Natural killer cell treated with Interleukin-12 subunit alpha and Interleukin-12 subunit beta and Interleukin-15 and Interleukin-18, amount 100 ng/mL, for 72 hours (primary cell): ENCODE measurements around the gene GRID2. TPM values are rescaled to one million over a fixed set of nuclear protein-coding genes. Genes with fewer than 3 reads are reported as not detected.
"Not testable (repeated sequence)": the region's sequence is repeated elsewhere in the genome, so short reads cannot be mapped to it uniquely, and the experiment has no call there.

Experiments
- ATAC-seq, 2 donors: fragments of 150-1000 bp; cut with Tn5 transposase in 1 of 2; sonication (Bioruptor Pico), chemical (Tn5 transposase) in 1 of 2; 2 replicates each; pipeline ENCODE4 v1.10.0; 2021
- DNase-seq: peaks from one replicate; pipeline ENCODE4 v3.0.0; 2022; ENCODE audit warnings: low spot score
- H3K27ac Mint-ChIP-seq, 2 donors: 1 replicate in 1 of 2; 2 replicates in 1 of 2; pipeline ENCODE4 v1.8.0; 2022; ENCODE audit warnings: mixed read lengths in 2 of 2, mild to moderate bottlenecking in 1 of 2, moderate library complexity in 1 of 2
- H3K27me3 Mint-ChIP-seq, 2 donors: 1 replicate in 1 of 2; 2 replicates in 1 of 2; pipeline ENCODE4 v1.8.0; 2022; ENCODE audit warnings: mixed read lengths in 2 of 2
- H3K36me3 Mint-ChIP-seq: one replicate; pipeline ENCODE4 v1.8.0; 2022; ENCODE audit warnings: mixed read lengths
- H3K4me1 Mint-ChIP-seq, 2 donors: 1 replicate in 1 of 2; 2 replicates in 1 of 2; pipeline ENCODE4 v1.8.0; 2022; ENCODE audit warnings: low read depth in 2 of 2, mixed read lengths in 2 of 2, mild to moderate bottlenecking in 1 of 2
- H3K4me3 Mint-ChIP-seq: one replicate; pipeline ENCODE4 v1.8.0; 2022; ENCODE audit warnings: mixed read lengths
- H3K9me3 Mint-ChIP-seq: 2 replicates; pipeline ENCODE4 v1.8.0; 2022; ENCODE audit warnings: mixed read lengths
- total RNA-seq, 2 donors: library from RNA; stranded (reverse); gene quantifications; one replicate each; pipeline ENCODE4 v1.2.3, GENCODE V29; 2022

GRID2 gene
- total RNA-seq, 2 donors from 2014 or later = not detected

- Mint-ChIP-seq H3K36me3 (no peaks in the 10 kb centered on the region), H3K27ac (no peak overlapping the region), H3K27me3 (no peaks in the 10 kb centered on the region), H3K4me1 (no peaks in the 10 kb centered on the region), H3K4me3 (no peak overlapping the region), H3K9me3 (peaks cover 2% of the 10 kb centered on the region)
- DNase-seq (no peak), ATAC-seq (no peak)
These were observed 957.4 kb downstream of the GRID2 start for GRCh38 chr4:93261207-93261606.

- H3K36me3 Mint-ChIP-seq = no peaks in the 10 kb centered on the region
- ATAC-seq (no peak), DNase-seq (no peak)
- H3K9me3 Mint-ChIP-seq = peaks cover 5% of the 10 kb centered on the region
- no peaks in the 10 kb centered on the region for H3K27me3 Mint-ChIP-seq
- no peaks in the 10 kb centered on the region for H3K4me1 Mint-ChIP-seq
- no peak overlapping the region for H3K4me3 Mint-ChIP-seq
- no peak overlapping the region for H3K27ac Mint-ChIP-seq
These were observed 959.4 kb downstream of the GRID2 start for GRCh38 chr4:93263166-93263565.

DNA sequence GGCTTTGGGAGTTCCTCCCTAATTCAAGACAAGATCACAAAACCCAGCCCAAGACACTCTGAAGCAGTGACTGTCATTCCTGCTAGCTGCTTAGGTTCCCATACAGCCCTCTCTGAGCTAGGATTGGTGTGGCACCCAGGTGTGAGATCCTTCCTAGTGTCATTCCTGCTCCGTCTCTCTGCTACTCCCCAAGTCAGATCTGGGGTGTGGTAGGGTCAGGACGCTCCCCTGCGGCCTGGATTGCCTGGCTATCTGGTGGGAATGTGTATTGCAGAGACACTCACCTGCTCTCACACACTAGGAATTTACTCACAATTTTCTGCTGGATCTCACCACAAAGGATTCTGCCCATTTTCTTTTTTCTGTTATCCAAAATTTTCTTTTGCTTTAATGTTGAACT lies 964.0 kb downstream of the GRID2 start:
- ATAC-seq = no peak
- peaks cover 4% of the 10 kb centered on the region for H3K36me3 Mint-ChIP-seq

GRCh38 chr4:93285346-93285745 lies 981.6 kb downstream of the GRID2 start:
- peaks cover 6% of the 10 kb centered on the region for H3K9me3 Mint-ChIP-seq
- no peak overlapping the region for H3K4me3 Mint-ChIP-seq
- DNase-seq (no peak), ATAC-seq (no peak)
- no peaks in the 10 kb centered on the region for H3K27me3 Mint-ChIP-seq
- no peaks in the 10 kb centered on the region for H3K4me1 Mint-ChIP-seq
- H3K27ac Mint-ChIP-seq = no peak overlapping the region
- no peaks in the 10 kb centered on the region for H3K36me3 Mint-ChIP-seq

More for the DNA sequence above, 964.0 kb downstream of the GRID2 start:
- H3K27ac Mint-ChIP-seq = no peak overlapping the region
- no peaks in the 10 kb centered on the region for H3K27me3 Mint-ChIP-seq
- peaks cover 10% of the 10 kb centered on the region for H3K9me3 Mint-ChIP-seq
- no peaks in the 10 kb centered on the region for H3K4me1 Mint-ChIP-seq
- DNase-seq = no peak
- H3K4me3 Mint-ChIP-seq = no peak overlapping the region

DNA sequence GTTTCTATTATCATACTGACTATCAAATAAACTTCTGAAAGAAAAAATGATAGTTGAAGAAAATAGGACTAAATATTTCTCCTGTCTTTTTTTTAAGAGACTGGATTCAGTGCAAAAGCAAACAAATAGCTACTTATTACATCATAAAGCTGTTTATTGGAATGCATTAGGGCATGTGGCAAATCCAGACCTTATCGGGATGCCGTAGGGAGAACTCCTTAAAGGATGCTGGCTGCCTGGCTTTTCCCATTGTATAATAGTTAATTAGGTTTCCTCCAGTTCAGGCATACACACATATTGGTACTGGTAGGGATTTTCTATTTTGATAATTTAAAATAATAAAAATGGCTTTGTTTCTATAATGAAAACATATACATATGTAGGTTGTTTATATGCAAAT lies 985.5 kb downstream of the GRID2 start:
- H3K9me3 Mint-ChIP-seq = peaks cover 11% of the 10 kb centered on the region
- H3K4me3 Mint-ChIP-seq = no peak overlapping the region
- no peak overlapping the region for H3K27ac Mint-ChIP-seq
- H3K4me1 Mint-ChIP-seq = no peaks in the 10 kb centered on the region
- no peaks in the 10 kb centered on the region for H3K27me3 Mint-ChIP-seq
- peaks cover 8% of the 10 kb centered on the region for H3K36me3 Mint-ChIP-seq
- ATAC-seq = no peak
- no peak for DNase-seq

DNA sequence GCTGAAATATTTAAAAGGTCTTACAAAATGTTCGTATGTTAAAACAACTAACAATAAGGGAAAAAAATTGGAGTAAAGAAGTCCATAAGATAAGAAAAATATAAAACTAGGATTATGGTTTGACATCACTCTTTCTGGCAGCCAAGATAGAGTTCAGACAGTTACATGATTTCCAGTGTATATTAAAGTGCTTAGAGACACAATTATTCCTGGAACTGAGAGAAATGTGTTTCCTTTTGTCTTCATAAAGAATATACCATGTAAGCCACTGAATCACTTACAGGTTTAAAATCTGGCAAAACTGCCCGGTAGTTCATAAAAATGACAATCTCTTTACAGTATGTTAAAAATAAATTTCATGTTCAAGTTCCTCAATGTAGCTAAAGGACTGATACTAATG lies 986.1 kb downstream of the GRID2 start:
- H3K27ac Mint-ChIP-seq = no peak overlapping the region
- H3K27me3 Mint-ChIP-seq = no peaks in the 10 kb centered on the region
- ATAC-seq (no peak), DNase-seq (no peak)
- H3K4me3 Mint-ChIP-seq = no peak overlapping the region
- H3K36me3 Mint-ChIP-seq = peaks cover 8% of the 10 kb centered on the region
- H3K9me3 Mint-ChIP-seq = peaks cover 14% of the 10 kb centered on the region
- H3K4me1 Mint-ChIP-seq = no peaks in the 10 kb centered on the region

DNA sequence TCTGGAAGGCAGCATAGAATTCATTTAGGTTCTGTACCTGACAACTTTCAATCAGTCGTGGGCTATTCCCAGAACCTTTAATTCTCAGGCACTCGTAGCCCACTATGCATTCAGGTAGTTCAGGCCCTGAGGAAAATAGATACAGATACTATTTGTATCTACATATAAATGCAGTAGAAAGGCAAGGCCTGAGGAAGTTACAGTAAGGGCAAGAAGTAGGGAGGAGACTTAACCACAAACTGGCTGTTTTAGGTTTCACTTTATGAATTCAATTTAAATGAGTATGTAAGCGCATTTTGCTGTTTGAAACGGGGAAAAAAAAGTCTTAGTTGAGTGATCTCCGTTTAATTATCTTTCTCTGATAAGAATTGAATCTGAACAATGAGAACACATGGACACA lies 995.4 kb downstream of the GRID2 start:
- H3K9me3 Mint-ChIP-seq = peaks cover 13% of the 10 kb centered on the region
- H3K4me1 Mint-ChIP-seq = no peaks in the 10 kb centered on the region
- H3K27ac Mint-ChIP-seq = no peak overlapping the region
- peaks cover 1% of the 10 kb centered on the region for H3K36me3 Mint-ChIP-seq
- no peak overlapping the region for H3K4me3 Mint-ChIP-seq
- ATAC-seq (no peak), DNase-seq (no peak)
- H3K27me3 Mint-ChIP-seq = no peaks in the 10 kb centered on the region

- not testable (repeated sequence) for H3K4me3 Mint-ChIP-seq, ATAC-seq, H3K27ac Mint-ChIP-seq, H3K36me3 Mint-ChIP-seq, H3K27me3 Mint-ChIP-seq, H3K4me1 Mint-ChIP-seq, DNase-seq, H3K9me3 Mint-ChIP-seq
These were observed 997.2 kb downstream of the GRID2 start for GRCh38 chr4:93300780-93301555.

GRCh38 chr4:93302310-93302709 lies 998.5 kb downstream of the GRID2 start:
- H3K9me3 Mint-ChIP-seq = peaks cover 12% of the 10 kb centered on the region
- H3K27ac Mint-ChIP-seq = no peak overlapping the region
- H3K27me3 Mint-ChIP-seq = no peaks in the 10 kb centered on the region
- DNase-seq (no peak), ATAC-seq (no peak)
- no peaks in the 10 kb centered on the region for H3K4me1 Mint-ChIP-seq
- H3K4me3 Mint-ChIP-seq = no peak overlapping the region
- peaks cover 4% of the 10 kb centered on the region for H3K36me3 Mint-ChIP-seq

DNA sequence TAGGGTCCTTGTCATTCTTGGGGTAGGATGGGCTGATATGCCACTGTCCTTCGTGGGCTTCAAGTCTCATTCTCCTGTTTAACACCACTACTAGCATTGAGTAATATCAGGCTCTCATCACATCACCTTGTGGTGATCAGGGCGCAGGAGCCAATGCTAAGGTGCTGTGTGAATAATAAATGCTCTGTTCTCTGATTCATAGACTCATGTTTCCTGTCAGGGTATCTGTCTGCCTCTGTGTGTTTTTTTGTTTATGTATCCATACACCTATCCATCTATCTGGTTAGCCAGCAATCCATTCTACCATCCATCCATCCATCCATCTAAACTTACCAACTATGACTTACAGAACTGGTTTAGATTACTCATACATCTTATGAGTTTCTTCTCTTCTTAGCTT lies 999.7 kb downstream of the GRID2 start:
- Mint-ChIP-seq H3K36me3 (peaks cover 4% of the 10 kb centered on the region), H3K4me1 (no peaks in the 10 kb centered on the region), H3K9me3 (peaks cover 12% of the 10 kb centered on the region), H3K27me3 (no peaks in the 10 kb centered on the region), H3K27ac (no peak overlapping the region), H3K4me3 (no peak overlapping the region)
- ATAC-seq (no peak), DNase-seq (no peak)

GRCh38 chr4:93312299-93312698 lies 1008.5 kb downstream of the GRID2 start:
- no peaks in the 10 kb centered on the region for H3K36me3 Mint-ChIP-seq
- no peak overlapping the region for H3K4me3 Mint-ChIP-seq
- DNase-seq = no peak
- ATAC-seq = no peak
- H3K27ac Mint-ChIP-seq = no peak overlapping the region
- no peaks in the 10 kb centered on the region for H3K4me1 Mint-ChIP-seq
- H3K27me3 Mint-ChIP-seq = no peaks in the 10 kb centered on the region
- peaks cover 8% of the 10 kb centered on the region for H3K9me3 Mint-ChIP-seq

DNA sequence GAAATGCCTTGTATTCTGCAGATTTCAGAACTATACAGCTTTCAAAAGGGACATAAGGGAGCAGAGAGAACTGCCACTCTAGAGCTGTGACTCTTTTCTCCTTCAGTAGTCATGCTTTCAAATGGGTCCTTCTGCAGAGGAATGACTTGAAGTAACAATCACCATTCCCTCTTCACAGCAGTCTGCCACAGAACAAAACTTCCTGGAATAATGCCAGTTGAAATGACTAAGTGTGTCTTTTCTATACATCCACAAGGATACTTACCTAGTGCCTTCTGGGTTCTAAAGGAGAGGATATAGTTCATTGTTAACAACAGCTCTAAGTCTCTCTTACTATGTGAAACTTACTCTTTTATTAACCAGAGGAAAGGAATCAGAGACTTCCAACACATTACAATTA lies 1009.4 kb downstream of the GRID2 start:
- Mint-ChIP-seq H3K4me1 (no peaks in the 10 kb centered on the region), H3K4me3 (no peak overlapping the region), H3K27me3 (no peaks in the 10 kb centered on the region), H3K9me3 (peaks cover 8% of the 10 kb centered on the region), H3K27ac (no peak overlapping the region), H3K36me3 (no peaks in the 10 kb centered on the region)
- no peak for DNase-seq
- no peak for ATAC-seq

- no peaks in the 10 kb centered on the region for H3K27me3 Mint-ChIP-seq
- no peaks in the 10 kb centered on the region for H3K36me3 Mint-ChIP-seq
- no peak overlapping the region for H3K4me3 Mint-ChIP-seq
- H3K9me3 Mint-ChIP-seq = peaks cover 6% of the 10 kb centered on the region
- no peaks in the 10 kb centered on the region for H3K4me1 Mint-ChIP-seq
- DNase-seq (no peak), ATAC-seq (no peak)
- no peak overlapping the region for H3K27ac Mint-ChIP-seq
These were observed 1013.3 kb downstream of the GRID2 start for GRCh38 chr4:93317057-93317456.

DNA sequence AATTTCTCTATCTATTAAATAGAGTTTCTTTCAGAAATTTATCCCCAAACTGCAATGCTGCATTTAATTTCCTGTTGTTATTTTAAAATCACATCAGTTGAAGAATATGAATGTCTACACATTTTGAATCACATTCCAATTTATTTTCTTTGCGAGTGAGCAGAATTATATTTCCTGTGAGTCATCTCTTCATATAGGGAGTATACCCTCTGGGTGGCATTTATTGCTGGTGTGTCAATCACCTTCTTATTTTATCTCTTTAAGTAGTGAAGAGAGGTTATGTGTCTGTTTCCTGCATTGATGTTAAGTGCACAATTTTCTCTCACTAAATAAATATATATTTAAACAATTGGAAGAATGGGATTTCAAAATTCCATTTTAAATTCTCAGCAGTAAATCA lies 1013.8 kb downstream of the GRID2 start:
- Mint-ChIP-seq H3K27me3 (no peaks in the 10 kb centered on the region), H3K36me3 (no peaks in the 10 kb centered on the region), H3K4me3 (no peak overlapping the region), H3K4me1 (no peaks in the 10 kb centered on the region), H3K9me3 (peaks cover 6% of the 10 kb centered on the region), H3K27ac (no peak overlapping the region)
- DNase-seq = no peak
- no peak for ATAC-seq

- no peaks in the 10 kb centered on the region for H3K36me3 Mint-ChIP-seq
- no peaks in the 10 kb centered on the region for H3K27me3 Mint-ChIP-seq
- DNase-seq (no peak), ATAC-seq (no peak)
- no peaks in the 10 kb centered on the region for H3K4me1 Mint-ChIP-seq
- no peak overlapping the region for H3K27ac Mint-ChIP-seq
- peaks cover 6% of the 10 kb centered on the region for H3K9me3 Mint-ChIP-seq
- H3K4me3 Mint-ChIP-seq = no peak overlapping the region
These were observed 1015.3 kb downstream of the GRID2 start for GRCh38 chr4:93319041-93319440.
